ENCODE results near the gene PPP2R2C. TPM values are rescaled to one million over a fixed set of nuclear protein-coding genes. Genes with fewer than 3 reads are reported as not detected.
A peak's percentile ranks its signal among the peaks of the same experiment; 100 is the strongest.

PPP2R2C gene
- total RNA-seq, 1 experiment from 2014 or later, result 26.7 TPM

DNA sequence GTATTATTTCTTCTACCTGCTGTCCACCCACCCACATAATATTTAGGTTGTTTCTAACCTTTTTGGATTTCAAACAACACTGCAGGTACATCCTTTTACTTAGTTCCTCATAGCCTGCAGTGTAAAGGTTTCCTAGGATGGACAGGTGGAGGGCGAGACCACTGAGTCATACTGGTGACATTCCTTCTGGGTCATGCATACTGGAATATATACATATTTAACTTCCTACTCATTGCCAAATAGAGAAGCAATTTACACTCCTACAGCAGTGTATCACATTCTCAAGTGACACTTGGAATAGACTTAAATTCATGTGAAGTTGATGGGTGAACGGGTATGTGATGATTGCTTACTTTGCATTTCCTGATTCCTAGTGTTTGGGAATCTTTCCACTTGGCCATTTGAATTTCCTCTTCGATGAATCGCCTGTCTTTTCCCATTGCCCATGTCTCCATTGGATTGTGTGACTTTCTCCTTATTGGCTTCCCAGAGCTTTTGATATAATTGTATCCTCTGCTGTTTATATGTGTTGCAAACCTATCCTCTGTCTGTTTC is 8.2 kb upstream of the PPP2R2C start:
- intact Hi-C loops (cut with micrococcal nuclease; ENCODE audit: unreplicated experiment) (no loop called here), in situ Hi-C loops (cut with HindIII; ENCODE audit: low pct_unique_long_range_greater_than_20kb, low sequenced_read_pairs) (no loop called here)
- BruUV-seq (replicated peaks), result no TSS peak
- Histone ChIP-seq H3K9me3 (ENCODE audit: control insufficient read depth, insufficient read depth, low read depth, low read length) (no peaks in the 10 kb centered on the region), H3K4me3 (ENCODE audit: low read depth in 2 of 2, low read length in 2 of 2) (no peak overlapping the region), H3K36me3 (ENCODE audit: control insufficient read depth, insufficient read depth, low read length) (no peaks in the 10 kb centered on the region), H3K27ac (ENCODE audit: low read length) (no peak overlapping the region), H3K4me1 (ENCODE audit: control insufficient read depth, insufficient read depth, low read length) (no peaks in the 10 kb centered on the region), H3K27me3 (ENCODE audit: control insufficient read depth, insufficient read depth, low read length) (0 out of 2 replicates have a peak, but pooled peaks cover 2% of the 10 kb centered on the region)
- no peak for DNase-seq (ENCODE audit: low read depth, low spot score)
- ChIA-PET POLR2A (no interaction called here), CTCF (no interaction called here)
- ATAC-seq, result peak; percentile 48; the same call in 1 of the 2 replicates
- no peak for TF ChIP-seq POLR2AphosphoS5 (IDR thresholded peaks at IDR 0.05; ENCODE audit: low read depth, low read length)
- TF ChIP-seq, protein P1, sequence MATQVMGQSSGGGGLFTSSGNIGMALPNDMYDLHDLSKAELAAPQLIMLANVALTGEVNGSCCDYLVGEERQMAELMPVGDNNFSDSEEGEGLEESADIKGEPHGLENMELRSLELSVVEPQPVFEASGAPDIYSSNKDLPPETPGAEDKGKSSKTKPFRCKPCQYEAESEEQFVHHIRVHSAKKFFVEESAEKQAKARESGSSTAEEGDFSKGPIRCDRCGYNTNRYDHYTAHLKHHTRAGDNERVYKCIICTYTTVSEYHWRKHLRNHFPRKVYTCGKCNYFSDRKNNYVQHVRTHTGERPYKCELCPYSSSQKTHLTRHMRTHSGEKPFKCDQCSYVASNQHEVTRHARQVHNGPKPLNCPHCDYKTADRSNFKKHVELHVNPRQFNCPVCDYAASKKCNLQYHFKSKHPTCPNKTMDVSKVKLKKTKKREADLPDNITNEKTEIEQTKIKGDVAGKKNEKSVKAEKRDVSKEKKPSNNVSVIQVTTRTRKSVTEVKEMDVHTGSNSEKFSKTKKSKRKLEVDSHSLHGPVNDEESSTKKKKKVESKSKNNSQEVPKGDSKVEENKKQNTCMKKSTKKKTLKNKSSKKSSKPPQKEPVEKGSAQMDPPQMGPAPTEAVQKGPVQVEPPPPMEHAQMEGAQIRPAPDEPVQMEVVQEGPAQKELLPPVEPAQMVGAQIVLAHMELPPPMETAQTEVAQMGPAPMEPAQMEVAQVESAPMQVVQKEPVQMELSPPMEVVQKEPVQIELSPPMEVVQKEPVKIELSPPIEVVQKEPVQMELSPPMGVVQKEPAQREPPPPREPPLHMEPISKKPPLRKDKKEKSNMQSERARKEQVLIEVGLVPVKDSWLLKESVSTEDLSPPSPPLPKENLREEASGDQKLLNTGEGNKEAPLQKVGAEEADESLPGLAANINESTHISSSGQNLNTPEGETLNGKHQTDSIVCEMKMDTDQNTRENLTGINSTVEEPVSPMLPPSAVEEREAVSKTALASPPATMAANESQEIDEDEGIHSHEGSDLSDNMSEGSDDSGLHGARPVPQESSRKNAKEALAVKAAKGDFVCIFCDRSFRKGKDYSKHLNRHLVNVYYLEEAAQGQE (IDR thresholded peaks at IDR 0.05; ENCODE audit: insufficient read depth in 1 of 2, low read depth in 2 of 2, low read length in 1 of 2), result no peak
- TF ChIP-seq, protein P2, sequence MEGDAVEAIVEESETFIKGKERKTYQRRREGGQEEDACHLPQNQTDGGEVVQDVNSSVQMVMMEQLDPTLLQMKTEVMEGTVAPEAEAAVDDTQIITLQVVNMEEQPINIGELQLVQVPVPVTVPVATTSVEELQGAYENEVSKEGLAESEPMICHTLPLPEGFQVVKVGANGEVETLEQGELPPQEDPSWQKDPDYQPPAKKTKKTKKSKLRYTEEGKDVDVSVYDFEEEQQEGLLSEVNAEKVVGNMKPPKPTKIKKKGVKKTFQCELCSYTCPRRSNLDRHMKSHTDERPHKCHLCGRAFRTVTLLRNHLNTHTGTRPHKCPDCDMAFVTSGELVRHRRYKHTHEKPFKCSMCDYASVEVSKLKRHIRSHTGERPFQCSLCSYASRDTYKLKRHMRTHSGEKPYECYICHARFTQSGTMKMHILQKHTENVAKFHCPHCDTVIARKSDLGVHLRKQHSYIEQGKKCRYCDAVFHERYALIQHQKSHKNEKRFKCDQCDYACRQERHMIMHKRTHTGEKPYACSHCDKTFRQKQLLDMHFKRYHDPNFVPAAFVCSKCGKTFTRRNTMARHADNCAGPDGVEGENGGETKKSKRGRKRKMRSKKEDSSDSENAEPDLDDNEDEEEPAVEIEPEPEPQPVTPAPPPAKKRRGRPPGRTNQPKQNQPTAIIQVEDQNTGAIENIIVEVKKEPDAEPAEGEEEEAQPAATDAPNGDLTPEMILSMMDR (IDR thresholded peaks at IDR 0.05), result no peak
- no peak for TF ChIP-seq SIN3A (IDR thresholded peaks at IDR 0.05; ENCODE audit: borderline replicate concordance, insufficient read depth, low read depth, low read length)
- no peak for TF ChIP-seq TCF7L2 (IDR thresholded peaks at IDR 0.05; ENCODE audit: low read depth, low read length)

DNA sequence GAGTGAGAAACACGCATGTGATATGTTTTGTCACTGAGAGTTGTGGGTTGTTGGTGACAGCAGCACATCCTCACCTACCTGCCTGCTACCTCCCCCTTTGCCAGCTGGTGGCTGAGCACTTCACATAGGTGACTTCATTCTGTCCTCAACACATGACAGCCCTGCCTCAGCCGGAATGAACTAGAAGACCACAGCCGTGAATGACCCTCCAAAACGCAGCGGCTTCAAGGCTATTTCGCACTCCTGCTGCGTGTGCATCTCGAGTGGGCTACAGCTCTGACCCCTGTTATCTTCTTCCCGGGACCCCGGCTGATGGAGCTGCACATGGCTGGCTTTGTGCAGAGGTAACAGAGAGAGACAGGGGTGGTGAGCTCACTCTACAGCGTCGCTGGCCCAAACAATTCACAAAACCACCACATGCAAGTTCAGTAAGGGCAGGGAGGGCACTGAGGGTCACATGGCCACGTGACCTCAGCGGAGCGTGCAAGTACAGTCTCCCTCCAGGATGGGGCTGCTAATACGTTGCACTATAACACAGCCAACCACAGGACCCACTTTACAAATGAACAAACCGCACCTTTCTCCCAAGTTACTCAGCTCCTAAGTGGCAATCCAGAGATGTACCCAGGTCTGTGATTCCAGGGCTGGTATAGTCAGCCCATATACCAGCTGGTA is 6.3 kb upstream of the PPP2R2C start:
- H3K9me3 ChIP-seq (ENCODE audit: control insufficient read depth, insufficient read depth, low read depth, low read length), result no peaks in the 10 kb centered on the region
- H3K4me1 ChIP-seq (ENCODE audit: control insufficient read depth, insufficient read depth, low read length), result no peaks in the 10 kb centered on the region
- H3K36me3 ChIP-seq (ENCODE audit: control insufficient read depth, insufficient read depth, low read length), result no peaks in the 10 kb centered on the region
- intact Hi-C loops (cut with micrococcal nuclease; ENCODE audit: unreplicated experiment) (no loop called here), in situ Hi-C loops (cut with HindIII; ENCODE audit: low pct_unique_long_range_greater_than_20kb, low sequenced_read_pairs) (no loop called here)
- DNase-seq (ENCODE audit: low read depth, low spot score) (no peak), ATAC-seq (no peak)
- no peak for TF ChIP-seq SIN3A (IDR thresholded peaks at IDR 0.05; ENCODE audit: borderline replicate concordance, insufficient read depth, low read depth, low read length)
- TF ChIP-seq, protein P2 (IDR thresholded peaks at IDR 0.05), result no peak
- TF ChIP-seq POLR2AphosphoS5 (IDR thresholded peaks at IDR 0.05; ENCODE audit: low read depth, low read length), result no peak
- TF ChIP-seq TCF7L2 (IDR thresholded peaks at IDR 0.05; ENCODE audit: low read depth, low read length), result no peak
- TF ChIP-seq, protein P1 (IDR thresholded peaks at IDR 0.05; ENCODE audit: insufficient read depth in 1 of 2, low read depth in 2 of 2, low read length in 1 of 2), result no peak
- ChIA-PET CTCF (no interaction called here), POLR2A (no interaction called here)
- no peak overlapping the region for H3K4me3 ChIP-seq (ENCODE audit: low read depth in 2 of 2, low read length in 2 of 2)
- H3K27ac ChIP-seq (ENCODE audit: low read length), result no peak overlapping the region
- BruUV-seq (replicated peaks), result no TSS peak
- no peaks in the 10 kb centered on the region for H3K27me3 ChIP-seq (ENCODE audit: control insufficient read depth, insufficient read depth, low read length)
